SKM-1 (cell line): ENCODE measurements around the gene JKAMP.
"Not testable (repeated sequence)": the region's sequence is repeated elsewhere in the genome, so short reads cannot be mapped to it uniquely, and the experiment has no call there.

Experiments
- DNase-seq: peaks from one replicate; lab custom pipeline; 2025; ENCODE audit not compliant: unreplicated experiment; lab: John Stamatoyannopoulos, UW

Gene JKAMP

DNA sequence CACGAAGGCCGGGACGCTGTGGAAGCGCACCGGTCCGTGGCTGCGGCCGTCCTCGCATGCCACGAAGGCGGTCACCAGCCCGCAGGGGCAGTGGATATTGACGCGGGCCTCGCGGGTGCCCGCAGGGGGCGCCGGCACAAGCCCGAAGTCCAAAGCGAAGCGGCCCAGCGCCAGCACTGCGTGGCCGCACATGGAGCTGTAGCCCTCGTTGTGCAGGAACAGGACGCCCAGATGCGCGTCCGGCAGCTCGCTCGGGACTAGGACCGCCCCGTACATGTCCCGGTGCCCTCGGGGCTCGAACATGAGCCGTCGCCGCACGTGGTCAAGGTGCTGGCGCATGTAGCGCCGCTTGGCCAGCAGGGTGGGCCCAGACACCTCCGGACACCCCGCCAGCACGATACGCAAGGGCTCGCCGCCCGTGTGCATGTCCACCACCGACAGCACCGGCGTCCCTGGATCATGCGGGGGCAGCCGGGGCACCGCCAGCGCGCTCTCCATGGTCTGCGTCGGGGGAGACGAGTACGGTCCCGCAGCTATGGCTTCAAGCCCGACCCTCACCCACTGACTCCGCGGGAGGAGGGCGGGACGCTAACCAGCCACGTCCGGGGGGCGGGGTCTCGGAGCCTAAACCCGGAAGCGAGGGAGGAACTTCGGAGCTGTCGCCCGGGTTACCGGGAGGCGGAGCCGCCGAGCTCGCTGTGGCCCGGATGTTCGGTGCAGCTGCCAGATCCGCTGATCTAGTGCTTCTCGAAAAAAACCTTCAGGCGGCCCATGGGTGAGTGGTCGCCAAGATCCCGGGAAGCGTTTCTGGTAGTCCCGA, at the start of gene JKAMP, which contains the start of gene L3HYPDH:
TSS of gene JKAMP (plus strand) at position 699 of the 820 bp plus-strand sequence. CDS start at position 772, 73 bp downstream.
TSS of gene L3HYPDH (minus strand) at position 590 of the 820 bp plus-strand sequence. CDS start at position 498, 92 bp downstream.
- DNase-seq: peak; percentile 39

- DNase-seq: no peak
Observed at GRCh38 chr14:59435101-59435500, 49.2 kb upstream of the JKAMP start.

DNA sequence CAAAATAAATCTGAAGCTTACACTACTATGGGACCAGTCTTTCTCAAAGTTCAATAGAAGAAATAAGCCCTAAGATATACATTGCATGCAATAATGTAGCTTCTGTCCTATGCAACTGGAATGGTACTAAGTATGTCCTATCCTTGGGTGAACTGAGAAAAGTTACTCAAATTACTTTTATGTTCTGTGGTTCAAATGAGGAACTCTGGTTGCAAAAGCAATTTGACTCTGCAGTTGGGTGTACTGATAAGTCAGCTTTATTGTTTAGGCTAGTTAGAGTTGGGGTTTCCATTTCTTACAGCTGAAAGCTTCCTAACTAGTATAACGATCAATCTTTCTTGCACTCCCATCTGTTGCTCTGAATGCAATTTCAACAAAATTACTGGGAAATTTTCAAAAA, 48.3 kb upstream of the JKAMP start:
- DNase-seq: no peak

DNA sequence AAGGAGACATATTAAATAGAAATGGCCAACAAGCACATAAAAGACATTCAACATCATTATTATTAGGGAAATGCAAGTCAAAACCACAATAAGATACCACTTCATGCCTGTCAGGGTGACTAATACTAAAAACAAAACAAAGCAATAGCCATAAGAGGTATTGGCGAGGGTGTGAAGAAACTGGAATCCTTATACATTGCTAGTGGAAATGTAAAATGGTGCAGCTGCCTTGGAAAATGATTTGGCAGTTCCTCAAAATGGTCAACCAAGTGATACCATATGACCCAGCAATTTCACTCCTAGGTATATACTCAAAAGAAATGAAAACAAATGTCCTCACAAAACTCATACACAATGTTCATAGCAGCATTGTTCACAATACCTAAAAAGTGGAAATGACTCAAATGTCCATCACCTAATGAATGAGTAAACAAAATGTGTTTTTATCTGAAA, 46.1 kb upstream of the JKAMP start:
- no peak for DNase-seq

GRCh38 chr14:59439256-59439965, 44.9 kb upstream of the JKAMP start:
- DNase-seq: no peak

- not testable (repeated sequence) for DNase-seq
Observed at GRCh38 chr14:59448673-59449072, 35.6 kb upstream of the JKAMP start.

DNA sequence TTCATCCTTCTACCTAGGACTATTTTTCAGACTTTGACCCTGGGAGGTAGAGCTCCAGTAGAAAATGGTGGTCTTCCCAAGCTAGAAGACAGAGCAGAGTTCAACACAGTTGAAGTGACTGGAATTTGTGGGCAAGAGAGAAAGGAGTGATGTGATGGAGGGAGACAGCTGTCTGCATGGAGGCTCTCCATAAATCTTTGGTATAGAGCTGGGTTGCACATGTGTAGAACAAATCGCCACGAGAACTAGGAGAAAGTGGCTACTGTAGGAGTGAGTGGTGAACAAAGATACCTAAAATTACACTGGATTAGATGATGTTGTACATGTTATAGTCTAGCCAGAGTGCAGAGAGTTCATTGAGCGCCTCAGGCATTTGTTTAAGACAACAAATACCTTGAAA, 33.6 kb upstream of the JKAMP start:
- no peak for DNase-seq

- no peak for DNase-seq
Observed at GRCh38 chr14:59451849-59452248, 32.5 kb upstream of the JKAMP start.

DNA sequence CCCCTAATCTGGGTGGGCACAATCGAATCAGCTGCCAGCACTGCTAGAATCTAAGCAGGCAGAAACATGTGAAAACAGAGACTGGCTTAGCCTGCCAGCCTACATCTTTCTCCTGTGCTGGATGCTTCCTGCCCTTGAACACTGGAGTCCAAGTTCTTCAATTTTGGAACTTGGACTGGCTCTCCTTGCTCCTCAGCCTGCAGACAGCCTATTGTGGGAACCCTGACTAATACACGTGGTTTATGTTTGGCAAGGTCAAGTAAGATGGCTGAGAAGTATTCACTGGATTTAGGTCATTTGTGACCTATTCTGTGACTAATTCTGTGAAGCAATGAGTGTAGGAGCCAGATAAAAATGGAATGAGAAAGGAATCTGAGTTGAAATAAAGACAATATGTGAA, 30.2 kb upstream of the JKAMP start:
- no peak for DNase-seq

GRCh38 chr14:59455411-59455810, 28.9 kb upstream of the JKAMP start:
- DNase-seq: no peak

- DNase-seq: no peak
Observed at GRCh38 chr14:59458486-59458885, 25.8 kb upstream of the JKAMP start.

GRCh38 chr14:59460378-59460777, 23.9 kb upstream of the JKAMP start:
- no peak for DNase-seq

- DNase-seq: no peak
Observed at GRCh38 chr14:59461891-59462290, 22.4 kb upstream of the JKAMP start.

DNA sequence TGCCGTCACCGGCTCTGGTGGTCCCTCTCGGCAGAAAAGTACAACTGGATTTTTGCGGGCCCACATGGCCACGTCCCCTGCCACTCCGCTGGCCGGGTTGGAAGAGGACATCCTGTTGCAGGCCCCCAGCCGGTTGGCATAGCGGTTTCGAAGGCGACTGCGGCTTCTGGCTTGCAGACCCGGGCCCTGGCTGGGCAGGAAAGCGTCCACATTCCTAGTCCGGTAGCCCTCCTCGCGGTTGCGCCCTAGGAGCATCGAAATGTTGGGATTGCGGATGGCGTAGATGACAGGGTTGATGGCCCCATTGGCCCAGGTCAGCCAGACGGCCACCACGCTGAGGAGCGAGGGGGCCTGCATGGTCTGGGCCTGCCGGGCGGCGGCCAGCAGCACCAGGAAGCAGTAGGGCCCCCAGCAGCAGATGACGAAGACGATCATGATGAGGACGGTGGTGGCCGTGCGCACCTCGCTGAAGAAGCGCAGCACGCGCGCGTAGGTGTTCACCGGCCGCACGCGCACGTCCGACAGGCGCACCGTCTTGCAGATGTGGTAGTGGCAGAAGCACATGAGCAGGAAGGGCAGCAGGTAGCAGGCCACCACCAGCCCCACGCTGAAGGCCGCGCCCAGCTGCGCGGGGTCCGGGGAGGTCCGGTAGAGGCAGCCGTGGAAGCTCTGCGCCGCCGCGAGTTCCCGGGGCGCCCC, 20.4 kb upstream of the JKAMP start:
- DNase-seq: no peak

DNA sequence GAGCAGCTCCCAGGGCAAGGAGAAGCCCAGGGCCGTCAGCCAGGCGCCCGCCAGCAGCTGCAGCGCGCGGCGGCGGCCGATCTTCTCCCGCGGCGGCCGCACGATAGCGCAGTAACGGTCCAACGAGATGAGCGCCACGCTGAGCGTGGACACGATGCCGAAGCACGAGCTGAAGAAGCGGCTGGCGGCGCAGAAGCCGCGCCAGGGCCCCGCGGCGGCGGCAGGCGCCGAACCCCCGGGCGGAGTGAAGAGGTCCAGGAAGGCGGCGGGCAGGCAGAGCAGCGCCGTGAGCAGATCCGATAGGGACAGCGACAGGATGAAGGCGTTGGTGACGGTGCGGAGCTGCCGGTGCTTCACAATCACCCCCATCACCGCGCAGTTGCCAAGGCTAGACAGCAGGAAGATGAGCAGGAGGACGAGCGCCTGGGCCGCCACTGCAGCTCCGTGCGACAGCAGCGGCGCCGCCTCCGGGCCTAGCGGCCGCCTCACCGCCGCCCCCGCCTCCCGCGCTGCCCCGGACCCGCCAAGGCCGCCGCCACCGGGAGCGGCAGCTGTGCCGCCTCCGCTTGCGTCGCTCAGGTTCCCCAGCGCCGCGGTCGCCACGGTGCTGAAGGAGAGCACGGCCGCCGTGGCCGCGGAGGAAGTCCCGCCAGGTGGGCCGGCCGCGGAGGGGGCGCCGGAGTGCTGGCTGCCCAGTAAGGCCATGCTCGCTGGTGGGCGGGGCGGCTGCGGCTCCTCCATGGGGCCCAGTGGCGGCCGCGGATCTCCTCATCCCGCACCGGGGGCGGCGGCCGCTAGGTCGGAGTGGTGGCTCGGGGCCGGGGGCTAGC, 19.6 kb upstream of the JKAMP start:
- DNase-seq: no peak

DNA sequence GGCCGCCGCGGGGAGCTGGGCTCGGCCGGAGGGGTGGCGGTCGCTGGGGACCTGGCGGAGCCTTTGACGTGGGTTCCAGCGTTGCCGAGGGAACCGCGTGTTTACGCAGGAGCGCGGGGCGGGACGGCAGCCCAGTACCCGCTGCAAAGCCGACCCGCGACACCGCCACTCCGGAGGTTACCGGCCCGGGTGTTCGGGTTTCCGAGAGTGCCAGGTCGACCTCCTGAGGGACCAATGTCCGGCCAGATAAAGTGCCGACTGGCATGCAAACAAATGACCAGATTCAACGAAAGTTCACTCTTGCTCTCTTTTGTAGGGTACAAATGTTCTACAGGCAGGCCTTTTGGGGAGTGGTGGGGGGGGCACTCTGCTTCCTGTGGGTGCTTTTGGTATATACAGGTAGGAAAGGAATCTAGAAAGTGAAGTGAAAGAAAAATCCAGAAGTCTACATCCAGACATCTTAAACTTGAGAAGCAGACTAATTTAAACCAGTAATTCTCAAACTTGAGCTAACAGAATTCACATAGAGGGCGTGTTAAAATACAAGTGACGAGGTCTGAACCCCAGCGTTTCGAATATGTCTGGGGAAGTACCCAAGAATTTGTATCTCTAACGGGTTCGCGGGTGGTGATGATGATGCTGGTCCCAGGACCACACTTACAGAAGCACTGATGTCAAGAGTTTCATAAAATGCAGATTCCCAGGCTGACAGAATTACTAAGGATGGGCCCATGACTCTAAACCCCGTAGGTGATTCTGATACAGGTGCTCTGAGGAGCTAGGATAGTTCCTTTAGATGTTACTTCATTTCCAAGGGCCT, 18.8 kb upstream of the JKAMP start, which contains the start of gene GPR135:
TSS of gene GPR135 (minus strand) at position 65 of the 820 bp plus-strand sequence. CDS start 154 bp downstream, outside the sequence.
- no peak for DNase-seq

DNA sequence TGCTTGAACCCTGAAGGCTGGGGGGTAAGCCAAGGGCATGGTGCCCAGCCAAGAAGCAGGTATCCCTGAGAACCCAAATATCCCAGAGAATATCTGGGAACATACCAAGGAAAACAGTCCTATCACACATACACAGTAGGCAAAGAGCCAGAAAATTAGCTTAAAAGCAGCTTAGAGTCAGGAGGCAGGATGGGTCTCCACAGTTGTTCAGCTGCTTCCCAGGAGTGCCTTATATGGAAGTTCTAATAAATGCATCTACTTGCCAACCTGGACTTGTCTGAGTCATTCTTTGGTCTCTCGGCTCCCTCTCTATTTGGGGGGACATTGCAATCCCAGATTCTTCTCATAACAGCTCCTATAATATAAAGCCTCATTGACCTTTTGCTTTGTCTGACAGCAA, 10.1 kb upstream of the JKAMP start:
- DNase-seq: no peak

DNA sequence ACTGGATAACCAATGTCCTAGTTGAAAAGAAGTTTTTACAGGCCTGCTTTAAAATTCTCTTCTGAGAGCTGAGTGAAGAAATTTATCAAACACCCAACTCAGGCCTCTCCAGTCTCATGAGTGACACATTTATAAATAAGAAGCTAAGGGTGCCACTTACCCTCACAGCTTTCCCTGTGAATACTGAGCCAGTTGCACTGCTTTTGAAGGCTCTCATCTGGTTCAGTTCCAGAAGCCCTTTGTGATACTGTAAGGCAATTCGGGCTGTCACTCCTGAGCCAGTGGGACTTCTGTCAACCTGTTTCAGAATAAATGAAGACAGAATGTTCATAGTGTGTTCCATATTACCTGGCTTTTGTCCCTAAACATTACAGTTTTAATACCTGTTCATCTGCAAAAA, 8.6 kb upstream of the JKAMP start:
- no peak for DNase-seq

- no peak for DNase-seq
Observed at GRCh38 chr14:59478540-59478939, 5.8 kb upstream of the JKAMP start.

- no peak for DNase-seq
Observed at GRCh38 chr14:59480166-59480565, 4.2 kb upstream of the JKAMP start.
